SHP77 treated with DMSO at 0.1 percent for 48 hours (cell line): ENCODE data around the gene CERS5.
A peak's percentile ranks its signal among the peaks of the same experiment; 100 is the strongest.
"Not testable (repeated sequence)": the region's sequence is repeated elsewhere in the genome, so short reads cannot be mapped to it uniquely, and the experiment has no call there.

ENCODE experiments used
- DNase-seq: peaks from one replicate; lab custom pipeline; 2025; lab: John Stamatoyannopoulos, UW

The CERS5 gene

DNA sequence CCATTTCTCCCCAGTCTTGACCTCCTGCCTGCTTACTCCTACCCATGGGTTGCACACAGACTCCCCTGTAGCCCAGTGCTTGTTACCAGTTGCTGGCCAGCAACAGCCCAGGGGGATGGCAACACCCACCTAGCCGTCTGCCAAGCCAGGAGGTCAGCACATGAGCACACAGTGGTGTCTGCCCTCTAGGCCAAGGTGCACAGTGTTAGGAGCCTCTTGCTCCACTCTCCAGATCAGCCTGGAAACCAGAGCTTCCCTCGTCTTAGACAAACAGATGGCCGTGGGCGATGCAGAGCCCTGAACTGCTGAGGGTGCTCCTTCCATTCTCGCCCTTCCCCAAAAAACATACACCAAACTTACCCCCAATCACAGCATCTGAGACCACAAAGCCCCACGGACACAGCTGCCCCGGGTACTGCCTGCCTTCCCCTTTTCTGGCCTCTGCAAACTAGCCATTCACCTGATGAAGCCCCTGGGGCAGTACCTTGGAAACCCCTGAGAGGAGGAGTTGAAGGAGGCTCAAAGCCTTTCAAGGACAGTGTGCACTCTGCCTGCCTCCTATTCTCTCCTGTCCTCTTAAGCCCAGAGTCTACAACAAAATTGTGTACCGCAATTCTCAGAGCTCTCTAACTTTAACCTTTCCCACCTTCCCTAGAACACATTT lies 64.4 kb downstream of the CERS5 start:
- DNase-seq: no peak

DNA sequence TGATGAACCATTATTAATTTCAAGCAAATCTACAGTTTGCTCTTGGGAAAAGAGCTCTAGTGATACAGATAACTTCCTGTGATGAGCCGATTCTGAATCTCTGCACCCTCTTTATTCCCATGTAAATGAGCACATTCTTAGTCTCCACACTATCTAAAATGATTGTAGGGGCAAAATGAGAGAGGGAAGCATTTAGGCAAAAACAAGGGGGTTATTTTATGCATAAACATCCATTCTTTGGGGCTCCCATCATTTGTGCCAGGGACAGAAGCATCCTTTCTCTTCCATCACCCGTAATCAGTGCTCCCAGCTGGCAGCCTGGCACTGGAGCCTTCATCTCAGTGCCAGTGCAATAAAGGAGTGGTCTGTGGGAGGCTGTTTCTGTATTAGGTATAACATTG lies 65.0 kb downstream of the CERS5 start:
- no peak for DNase-seq

DNA sequence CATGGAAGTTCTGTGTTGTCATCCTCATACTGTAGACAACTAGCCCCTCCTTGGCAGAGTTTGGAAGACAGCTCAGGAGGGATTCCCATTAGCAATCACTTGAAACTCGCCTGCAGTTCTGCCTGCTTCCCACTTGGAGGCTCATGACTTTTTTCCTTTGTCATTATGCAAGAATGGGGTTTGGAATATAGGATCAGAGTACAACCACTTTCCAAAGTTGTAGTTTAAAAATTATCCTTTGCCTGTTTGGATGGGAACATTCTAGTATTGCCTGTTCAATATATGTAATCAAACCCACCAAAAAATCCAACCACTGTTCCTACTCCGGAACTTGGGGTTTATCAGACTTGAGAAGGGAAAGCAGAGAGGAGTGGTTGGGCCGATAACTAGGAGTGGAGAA lies 65.5 kb downstream of the CERS5 start:
- no peak for DNase-seq

GRCh38 chr12:50100561-50100960 lies 66.6 kb downstream of the CERS5 start:
- no peak for DNase-seq

DNA sequence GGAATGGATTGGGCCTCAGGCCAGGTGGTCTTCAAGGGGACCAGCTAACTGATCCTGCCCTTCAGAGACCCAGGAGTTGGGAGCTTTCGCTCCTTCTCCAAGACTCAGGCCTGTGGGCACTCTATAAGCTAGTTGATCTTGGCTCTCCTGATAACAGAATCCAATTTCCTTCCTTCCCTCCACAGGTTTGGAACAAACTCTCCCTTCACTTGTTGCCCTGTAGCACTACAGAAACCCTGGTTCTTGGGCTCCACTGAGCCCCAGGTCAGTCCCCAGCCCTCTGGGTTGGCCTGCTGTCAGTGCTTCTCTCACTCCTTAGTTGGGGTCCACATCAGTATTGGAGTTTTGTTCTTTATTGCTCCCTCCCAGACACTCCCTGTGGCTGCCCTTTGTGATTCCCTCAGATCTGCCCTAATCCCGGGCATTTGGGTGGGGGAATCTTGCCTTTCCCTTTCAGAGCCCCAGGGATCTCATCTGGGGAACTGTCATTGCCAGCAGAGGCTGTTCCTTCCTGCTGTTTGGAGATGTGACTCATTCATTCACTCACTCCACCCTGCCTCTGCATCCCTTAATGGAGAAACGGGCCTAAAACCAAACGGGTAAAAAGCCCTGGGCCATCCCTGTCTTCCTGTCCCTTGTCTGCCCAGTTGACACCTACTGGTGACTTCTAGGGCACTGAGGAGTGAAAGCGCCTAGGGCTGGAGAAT lies 67.7 kb downstream of the CERS5 start:
- DNase-seq: no peak

GRCh38 chr12:50097952-50098351 lies 69.2 kb downstream of the CERS5 start:
- no peak for DNase-seq

GRCh38 chr12:50090391-50090790 lies 76.8 kb downstream of the CERS5 start:
- no peak for DNase-seq

DNA sequence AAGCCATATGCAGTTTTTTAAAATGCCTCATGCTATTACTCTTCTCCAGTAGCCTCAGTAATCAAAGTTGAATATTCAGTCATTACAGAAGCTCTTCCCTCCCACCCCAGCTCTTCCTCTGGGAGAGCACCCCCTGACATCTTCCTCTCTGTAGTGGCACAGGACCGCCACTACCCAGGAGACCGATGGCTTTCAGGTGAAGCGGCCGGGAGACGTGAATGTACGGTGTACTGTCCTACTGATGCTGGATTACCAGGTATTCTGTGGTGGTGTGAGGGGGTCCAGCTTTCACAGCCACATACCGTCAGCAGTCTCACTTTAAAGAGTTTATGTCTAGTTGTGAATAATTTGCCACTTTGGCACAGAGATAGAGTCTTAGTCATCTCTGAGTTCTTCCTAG lies 77.4 kb downstream of the CERS5 start:
- DNase-seq: no peak

GRCh38 chr12:50088577-50089335 lies 78.4 kb downstream of the CERS5 start:
- DNase-seq: peak; percentile 17

DNA sequence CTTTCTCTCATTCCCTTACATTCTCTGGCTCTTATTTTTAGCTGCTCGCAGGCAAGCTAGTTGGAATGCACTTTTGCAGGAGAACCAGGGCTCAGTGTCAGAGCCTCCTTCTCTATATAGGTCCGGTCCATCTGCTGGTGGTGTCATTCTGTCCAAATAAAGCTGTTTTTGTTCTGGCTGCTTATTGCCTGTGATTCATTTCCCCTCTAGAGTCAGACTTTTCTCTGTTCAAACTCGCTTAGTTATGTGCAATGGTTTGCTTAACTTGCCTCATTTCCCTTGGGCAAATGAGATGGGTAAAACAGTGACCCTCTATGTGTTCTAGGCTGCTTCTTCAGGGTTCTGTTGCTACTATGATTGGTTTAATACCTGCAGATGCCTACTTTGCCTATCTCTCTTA lies 79.2 kb downstream of the CERS5 start:
- DNase-seq: no peak

DNA sequence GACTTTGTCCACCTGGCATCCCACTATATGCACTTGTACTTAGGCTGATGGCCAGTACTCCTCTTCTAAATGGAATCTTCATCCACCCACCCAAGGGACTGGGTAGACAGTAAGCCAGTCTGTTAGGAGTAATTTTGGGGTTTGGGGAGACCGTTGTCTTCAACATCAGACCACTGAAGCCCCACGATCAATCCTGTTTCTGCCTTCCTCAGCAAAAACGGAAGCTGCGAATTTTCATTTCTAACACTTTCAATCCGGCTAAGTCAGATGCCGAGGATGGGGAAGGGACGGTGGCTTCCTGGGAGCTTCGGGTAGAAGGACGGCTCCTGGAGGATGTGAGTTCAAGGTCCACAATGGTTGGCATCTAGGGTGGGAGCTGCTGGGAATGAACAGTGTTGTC lies 80.0 kb downstream of the CERS5 start:
- no peak for DNase-seq

- DNase-seq: no peak
Measured at GRCh38 chr12:50086148-50086547, 81.0 kb downstream of the CERS5 start.

DNA sequence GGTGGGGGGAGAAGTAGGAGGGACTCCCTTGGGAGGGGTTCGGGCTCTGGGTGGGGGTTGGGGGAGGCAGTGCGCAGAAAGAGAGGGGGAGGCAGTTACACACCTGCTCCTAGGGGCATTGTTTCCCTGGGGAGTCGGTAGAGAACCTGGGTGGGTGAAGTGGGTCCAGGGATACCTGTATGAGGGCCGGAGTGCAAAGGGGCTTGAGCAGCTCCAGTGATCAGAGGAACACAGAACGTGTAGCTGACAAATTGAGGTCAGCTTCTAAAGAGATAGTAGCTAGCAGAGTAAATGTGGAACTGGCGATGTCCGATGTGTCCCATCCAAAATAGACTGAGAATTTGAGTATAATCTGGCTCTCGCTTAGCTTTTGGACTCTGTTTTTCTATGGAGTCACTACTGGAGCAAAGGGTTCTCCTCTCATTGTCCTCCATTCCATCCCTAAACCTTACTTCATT lies 81.5 kb downstream of the CERS5 start:
- DNase-seq: no peak

DNA sequence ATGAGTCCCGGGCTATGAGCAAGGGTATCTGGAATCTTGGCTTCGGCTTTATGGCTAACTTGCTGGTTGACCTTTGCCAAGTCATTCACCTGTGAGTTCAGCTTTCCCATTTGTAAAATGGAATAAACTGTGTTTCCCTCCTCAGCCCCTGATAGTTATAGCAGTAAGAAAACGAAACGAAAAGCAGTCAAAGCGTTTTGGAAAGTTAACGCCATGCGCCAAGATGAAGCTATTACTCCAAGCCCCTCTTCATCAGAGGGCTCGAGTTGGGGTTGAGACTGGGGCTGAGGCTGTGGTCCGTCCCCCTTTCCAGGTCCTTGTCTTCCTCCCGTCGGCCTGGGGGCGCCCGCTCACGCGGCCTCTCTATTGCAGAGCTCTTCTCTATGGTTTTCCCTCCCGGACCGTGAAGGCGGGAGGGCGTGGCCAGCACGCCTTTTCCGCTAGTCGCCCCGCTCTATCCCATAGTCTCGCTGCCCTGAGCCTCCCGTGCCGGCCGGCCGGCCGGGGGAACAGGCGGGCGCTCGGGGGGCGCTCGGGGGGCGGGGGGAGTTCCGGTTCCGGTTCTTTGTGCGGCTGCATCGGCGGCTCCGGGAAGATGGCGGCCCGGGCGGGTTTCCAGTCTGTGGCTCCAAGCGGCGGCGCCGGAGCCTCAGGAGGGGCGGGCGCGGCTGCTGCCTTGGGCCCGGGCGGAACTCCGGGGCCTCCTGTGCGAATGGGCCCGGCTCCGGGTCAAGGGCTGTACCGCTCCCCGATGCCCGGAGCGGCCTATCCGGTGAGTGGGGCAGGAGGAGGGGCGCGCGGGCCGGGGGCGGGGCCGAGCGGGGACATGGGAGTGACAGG lies 82.2 kb downstream of the CERS5 start, which contains the start of gene SMARCD1:
Gene SMARCD1 (plus strand): TSS at position 568 of the 840 bp plus-strand sequence. CDS start 28 bp downstream, at position 596.
- peak; percentile 93 for DNase-seq

- not testable (repeated sequence) for DNase-seq
Measured at GRCh38 chr12:50084409-50084774, 82.8 kb downstream of the CERS5 start.

DNA sequence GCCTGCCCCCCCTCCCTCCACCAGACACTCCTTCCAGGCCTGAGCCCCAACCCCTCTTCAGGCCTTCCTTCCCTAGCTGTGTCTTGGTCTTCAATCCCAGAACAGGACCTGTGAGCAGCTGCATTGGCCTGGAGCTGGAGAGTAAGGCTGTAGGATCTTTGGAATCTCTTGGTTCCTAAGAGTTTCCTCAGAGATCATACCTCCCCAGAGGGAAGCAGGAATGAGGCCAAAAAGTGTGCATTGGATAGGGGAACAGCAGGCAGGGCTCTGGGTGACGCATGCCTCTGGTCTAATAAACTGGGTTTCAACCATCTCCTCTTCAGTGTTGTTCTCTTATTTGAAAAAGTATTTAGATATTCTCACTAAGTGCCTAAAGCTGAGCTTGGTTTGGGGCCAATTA lies 83.9 kb downstream of the CERS5 start:
- DNase-seq: no peak

GRCh38 chr12:50082644-50083043 lies 84.5 kb downstream of the CERS5 start:
- DNase-seq: no peak

DNA sequence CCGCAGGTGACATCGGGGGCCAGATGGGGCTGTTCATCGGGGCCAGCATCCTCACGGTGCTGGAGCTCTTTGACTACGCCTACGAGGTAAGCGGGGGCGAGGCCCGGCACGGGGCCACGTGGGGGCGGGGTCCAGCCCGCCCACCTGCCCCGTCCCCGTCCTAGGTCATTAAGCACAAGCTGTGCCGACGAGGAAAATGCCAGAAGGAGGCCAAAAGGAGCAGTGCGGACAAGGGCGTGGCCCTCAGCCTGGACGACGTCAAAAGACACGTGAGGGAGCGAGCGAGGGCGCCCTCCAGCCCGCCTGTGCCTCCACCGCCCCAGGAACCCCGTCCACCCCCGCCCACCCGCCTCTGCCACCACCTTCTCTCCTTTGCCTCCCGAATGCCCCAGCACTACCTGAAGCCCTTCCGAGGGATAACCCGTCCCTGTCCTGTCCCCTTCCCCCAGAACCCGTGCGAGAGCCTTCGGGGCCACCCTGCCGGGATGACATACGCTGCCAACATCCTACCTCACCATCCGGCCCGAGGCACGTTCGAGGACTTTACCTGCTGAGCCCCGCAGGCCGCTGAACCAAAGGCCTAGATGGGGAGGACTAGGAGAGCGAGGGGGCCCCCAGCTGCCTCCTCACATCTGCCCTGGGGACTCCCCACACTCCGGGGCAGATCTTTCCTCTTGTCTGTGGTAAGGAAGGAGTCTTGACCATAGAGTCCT lies 85.9 kb downstream of the CERS5 start:
- DNase-seq: no peak

DNA sequence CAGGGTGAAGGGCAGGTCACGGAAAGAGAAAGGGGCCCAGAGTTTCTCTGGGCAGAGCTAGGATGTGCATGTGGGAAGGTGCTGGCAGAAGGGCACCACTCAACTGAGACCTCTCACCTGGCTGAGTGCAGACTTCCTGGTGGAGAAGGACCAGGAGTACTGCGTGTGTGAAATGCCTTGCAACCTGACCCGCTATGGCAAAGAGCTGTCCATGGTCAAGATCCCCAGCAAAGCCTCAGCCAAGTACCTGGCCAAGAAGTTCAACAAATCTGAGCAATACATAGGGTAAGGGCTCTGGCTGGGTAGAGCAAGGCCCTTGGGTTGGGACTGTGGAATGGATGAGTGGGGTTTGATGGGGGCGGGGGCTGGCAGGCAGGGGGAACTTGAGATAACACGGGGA lies 87.4 kb downstream of the CERS5 start:
- DNase-seq: no peak
